ENCODE data around the gene HPS4. TPM values are rescaled to one million over a fixed set of nuclear protein-coding genes. Genes with fewer than 3 reads are reported as not detected.

HPS4 gene
- total RNA-seq, 2 donors from 2014 or later: 28.3 to 42.5 TPM

DNA sequence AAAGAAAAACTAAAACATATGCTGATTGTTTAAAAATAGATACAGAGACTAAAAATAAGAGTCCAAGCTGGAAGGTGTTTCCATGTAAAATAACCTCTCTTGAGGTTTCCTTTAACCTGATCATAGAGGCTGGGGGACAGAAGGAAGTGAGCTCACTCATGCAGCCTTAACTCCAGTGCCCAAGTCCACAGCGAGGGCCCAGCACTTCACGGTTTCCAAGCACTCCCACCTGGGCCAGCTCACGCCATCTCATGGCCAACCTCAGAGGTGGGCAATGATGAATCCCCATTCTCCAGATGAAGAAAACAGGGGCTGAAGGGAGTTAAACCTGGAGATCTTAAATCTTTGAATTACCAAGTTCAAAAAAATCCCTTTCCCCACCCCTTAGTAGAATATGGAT, 43.6 kb upstream of the HPS4 start:
- ATAC-seq (no peak), DNase-seq (no peak)
- Histone ChIP-seq H3K9me3 (no peaks in the 10 kb centered on the region), H3K27me3 (no peaks in the 10 kb centered on the region), H3K4me1 (peaks cover 63% of the 10 kb centered on the region), H3K4me3 (no peak overlapping the region), H3K27ac (peak overlapping the region in 3 of 4 donors; percentile 36 to 80 (median 77)), H3K36me3 (replicated peaks in 1 of 2; ENCODE audit: insufficient read depth in 1 of 2, low read depth in 2 of 2) (peaks cover 3 to 9% of the 10 kb centered on the region in 2 donors)
- TF ChIP-seq POLR2A (IDR thresholded peaks at IDR 0.05): no peak
- TF ChIP-seq, protein P1, sequence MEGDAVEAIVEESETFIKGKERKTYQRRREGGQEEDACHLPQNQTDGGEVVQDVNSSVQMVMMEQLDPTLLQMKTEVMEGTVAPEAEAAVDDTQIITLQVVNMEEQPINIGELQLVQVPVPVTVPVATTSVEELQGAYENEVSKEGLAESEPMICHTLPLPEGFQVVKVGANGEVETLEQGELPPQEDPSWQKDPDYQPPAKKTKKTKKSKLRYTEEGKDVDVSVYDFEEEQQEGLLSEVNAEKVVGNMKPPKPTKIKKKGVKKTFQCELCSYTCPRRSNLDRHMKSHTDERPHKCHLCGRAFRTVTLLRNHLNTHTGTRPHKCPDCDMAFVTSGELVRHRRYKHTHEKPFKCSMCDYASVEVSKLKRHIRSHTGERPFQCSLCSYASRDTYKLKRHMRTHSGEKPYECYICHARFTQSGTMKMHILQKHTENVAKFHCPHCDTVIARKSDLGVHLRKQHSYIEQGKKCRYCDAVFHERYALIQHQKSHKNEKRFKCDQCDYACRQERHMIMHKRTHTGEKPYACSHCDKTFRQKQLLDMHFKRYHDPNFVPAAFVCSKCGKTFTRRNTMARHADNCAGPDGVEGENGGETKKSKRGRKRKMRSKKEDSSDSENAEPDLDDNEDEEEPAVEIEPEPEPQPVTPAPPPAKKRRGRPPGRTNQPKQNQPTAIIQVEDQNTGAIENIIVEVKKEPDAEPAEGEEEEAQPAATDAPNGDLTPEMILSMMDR (IDR thresholded peaks at IDR 0.05): no peak
- 54% methylated on average over 3 of the region's 3 CpGs for WGBS, 2 donors
- intact Hi-C loops (cut with DNase I): no loop called here

DNA sequence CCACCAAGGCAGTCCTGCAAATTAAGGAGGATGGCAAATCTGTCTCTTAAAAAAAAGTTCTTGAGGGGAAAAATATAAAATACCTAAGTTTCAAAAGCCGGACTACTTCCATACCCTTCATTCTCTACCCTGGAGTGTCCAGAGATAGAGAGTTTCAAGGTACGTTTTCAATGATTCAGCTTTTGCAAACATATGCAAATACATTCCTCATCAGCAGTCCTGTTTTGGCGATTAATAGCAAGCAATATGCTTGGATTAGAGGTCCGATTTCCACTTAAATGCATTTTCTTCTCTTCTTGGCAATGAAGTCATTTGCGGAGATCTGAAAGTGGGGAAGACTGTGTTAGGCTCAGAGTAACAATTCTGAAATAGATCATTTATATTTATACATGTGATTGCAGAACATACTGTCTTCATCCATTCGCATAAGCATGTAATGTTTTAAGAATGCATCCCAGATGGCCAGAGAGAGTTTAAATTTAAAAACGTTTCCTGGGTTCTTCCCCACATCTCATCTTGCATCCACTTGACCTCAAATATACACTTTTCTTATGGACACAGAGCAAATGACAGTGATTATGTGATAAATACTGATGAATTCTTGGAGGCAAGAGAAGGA, 42.5 kb upstream of the HPS4 start:
- WGBS, 2 donors: 60 to 68% methylated on average over 7 of the region's 7 CpGs
- no peaks in the 10 kb centered on the region for H3K9me3 ChIP-seq
- TF ChIP-seq, protein P1 (IDR thresholded peaks at IDR 0.05): no peak
- no peak for TF ChIP-seq POLR2A (IDR thresholded peaks at IDR 0.05)
- intact Hi-C loops (cut with DNase I): no loop called here
- no peaks in the 10 kb centered on the region for H3K27me3 ChIP-seq
- peaks cover 3% of the 10 kb centered on the region in 2 donors for H3K36me3 ChIP-seq (replicated peaks in 1 of 2; ENCODE audit: insufficient read depth in 1 of 2, low read depth in 2 of 2)
- no peak for ATAC-seq
- H3K4me1 ChIP-seq: peaks cover 62% of the 10 kb centered on the region
- H3K27ac ChIP-seq: peak overlapping the region in 2 of 4 donors; percentile 56 to 80
- H3K4me3 ChIP-seq: no peak overlapping the region
- no peak for DNase-seq

DNA sequence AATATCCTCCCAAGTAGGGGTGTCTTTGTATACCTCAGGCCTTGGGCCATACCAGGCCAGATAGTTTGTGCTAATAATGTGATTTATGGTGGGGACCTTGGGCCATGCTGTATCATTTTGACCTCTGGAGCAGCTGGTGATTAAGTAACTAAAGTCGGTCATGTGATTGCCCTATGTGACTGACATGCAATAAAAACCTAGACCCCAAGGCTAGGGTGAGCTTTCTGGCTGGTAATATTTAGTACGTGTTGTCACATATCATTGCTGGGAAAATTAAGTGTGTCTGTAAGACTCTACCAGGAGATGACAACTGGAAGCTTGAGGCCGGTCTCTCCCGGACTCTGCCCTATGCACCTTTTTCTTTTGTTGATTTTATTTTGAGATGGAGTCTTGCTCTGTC, 41.3 kb upstream of the HPS4 start:
- Histone ChIP-seq H3K9me3 (no peaks in the 10 kb centered on the region), H3K27ac (peak overlapping the region; percentile 27 to 80 (median 52)), H3K36me3 (replicated peaks in 1 of 2; ENCODE audit: insufficient read depth in 1 of 2, low read depth in 2 of 2) (peaks cover 0 to 3% of the 10 kb centered on the region in 2 donors), H3K4me3 (no peak overlapping the region), H3K4me1 (peaks cover 50% of the 10 kb centered on the region), H3K27me3 (no peaks in the 10 kb centered on the region)
- ATAC-seq (no peak), DNase-seq (peak in 1 of 4 donors; percentile 30)
- 36 to 44% methylated on average over 4 of the region's 4 CpGs for WGBS, 2 donors
- TF ChIP-seq POLR2A (IDR thresholded peaks at IDR 0.05): no peak
- TF ChIP-seq, protein P1 (IDR thresholded peaks at IDR 0.05): no peak
- intact Hi-C loops (cut with DNase I): no loop called here

DNA sequence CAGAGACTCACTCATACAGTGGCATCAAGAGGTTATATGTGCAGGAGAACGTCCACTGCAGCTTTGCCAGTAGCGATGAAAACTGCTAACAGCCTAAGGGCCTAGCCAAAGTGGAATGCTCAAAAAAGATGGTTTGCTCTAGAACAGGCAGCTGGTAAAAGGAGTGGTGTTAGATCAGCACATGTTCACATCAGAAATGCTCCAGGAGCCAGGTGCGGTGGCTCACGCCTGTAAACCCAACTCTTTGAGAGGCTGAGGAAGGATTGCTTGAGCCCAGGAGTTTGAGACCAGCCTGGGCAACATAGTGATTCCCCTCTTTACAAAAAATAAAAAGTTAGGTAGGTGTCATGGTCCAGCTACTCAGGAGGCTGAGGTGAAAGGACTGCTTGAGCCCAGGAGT, 39.0 kb upstream of the HPS4 start:
- TF ChIP-seq POLR2A (IDR thresholded peaks at IDR 0.05): no peak
- TF ChIP-seq, protein P1 (IDR thresholded peaks at IDR 0.05): no peak
- intact Hi-C loops (cut with DNase I): no loop called here
- H3K36me3 ChIP-seq (replicated peaks in 1 of 2; ENCODE audit: insufficient read depth in 1 of 2, low read depth in 2 of 2): peaks cover 0 to 3% of the 10 kb centered on the region in 2 donors
- no peak for ATAC-seq
- no peak overlapping the region for H3K4me3 ChIP-seq
- H3K4me1 ChIP-seq: peaks cover 45% of the 10 kb centered on the region
- H3K9me3 ChIP-seq: no peaks in the 10 kb centered on the region
- H3K27ac ChIP-seq: no peak overlapping the region
- WGBS, 2 donors: 91 to 92% methylated on average over 3 to 4 of the region's 4 CpGs
- no peak for DNase-seq
- H3K27me3 ChIP-seq: no peaks in the 10 kb centered on the region

DNA sequence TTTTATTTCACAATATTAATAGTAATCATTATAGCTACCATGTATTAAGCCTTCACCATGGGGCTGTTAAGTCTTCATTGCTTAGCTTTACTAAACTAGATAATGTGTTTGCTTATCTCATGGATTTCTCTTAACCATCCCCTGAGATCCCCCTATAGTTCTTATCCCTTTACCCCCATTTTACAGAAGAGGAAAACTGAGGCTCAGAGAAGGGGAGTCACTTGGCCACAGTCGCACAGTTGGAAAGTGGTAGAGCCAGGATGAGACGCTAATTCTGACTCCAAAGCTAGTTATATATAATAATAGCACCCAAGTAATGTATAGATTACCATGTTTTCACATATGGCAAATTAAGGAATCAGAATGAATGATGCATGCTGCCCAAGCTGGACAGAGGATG, 38.4 kb upstream of the HPS4 start:
- H3K27ac ChIP-seq: no peak overlapping the region
- ATAC-seq (no peak), DNase-seq (no peak)
- H3K36me3 ChIP-seq (replicated peaks in 1 of 2; ENCODE audit: insufficient read depth in 1 of 2, low read depth in 2 of 2): peaks cover 0 to 3% of the 10 kb centered on the region in 2 donors
- H3K4me3 ChIP-seq: no peak overlapping the region
- no peak for TF ChIP-seq POLR2A (IDR thresholded peaks at IDR 0.05)
- TF ChIP-seq, protein P1 (IDR thresholded peaks at IDR 0.05): no peak
- H3K27me3 ChIP-seq: no peaks in the 10 kb centered on the region
- H3K4me1 ChIP-seq: peaks cover 44% of the 10 kb centered on the region
- 95 to 97% methylated on average over 2 of the region's 2 CpGs for WGBS, 2 donors
- H3K9me3 ChIP-seq: no peaks in the 10 kb centered on the region
- intact Hi-C loops (cut with DNase I): no loop called here

All from body of pancreas (tissue), 4 donors.